Left colon (tissue), 2 donors: ENCODE results near the gene NR3C1. TPM values are rescaled to one million over a fixed set of nuclear protein-coding genes. Genes with fewer than 3 reads are reported as not detected.

Experiments
- ATAC-seq: fragments of 200-7000 bp; cut with Tn5 transposase; one replicate; pipeline ENCODE4 v1.9.1; 2020; ENCODE audit warnings: mild to moderate bottlenecking, moderate library complexity
- DNase-seq, 2 donors: peaks; one replicate each; pipeline ENCODE4 v3.0.0-alpha.2; 2020
- intact Hi-C, 2 donors: fragments of 100-400 bp; cut with DNase I in 1 of 2; cut with micrococcal nuclease in 1 of 2; formaldehyde crosslinking; loops; one replicate each; pipeline versions ENCODE4 v1.11.2 to v1.14.0; 2022; cut with DNase I, micrococcal nuclease
- total RNA-seq, 2 donors: library from RNA; stranded (reverse); fragmentation: NEBNext Ultra II Directional; extraction: Animal tissue kit (Norgen Biotek cat#: 25700); gene quantifications; one replicate each; pipeline ENCODE4 v1.2.1, GENCODE V29; 2021
- donor health status: DM: no; HTN: no; CAD: no.
- donor health status: DM: yes; HTN: yes; CAD: no.

NR3C1 gene
- total RNA-seq, 2 donors from 2014 or later = 19.9 to 26.3 TPM

DNA sequence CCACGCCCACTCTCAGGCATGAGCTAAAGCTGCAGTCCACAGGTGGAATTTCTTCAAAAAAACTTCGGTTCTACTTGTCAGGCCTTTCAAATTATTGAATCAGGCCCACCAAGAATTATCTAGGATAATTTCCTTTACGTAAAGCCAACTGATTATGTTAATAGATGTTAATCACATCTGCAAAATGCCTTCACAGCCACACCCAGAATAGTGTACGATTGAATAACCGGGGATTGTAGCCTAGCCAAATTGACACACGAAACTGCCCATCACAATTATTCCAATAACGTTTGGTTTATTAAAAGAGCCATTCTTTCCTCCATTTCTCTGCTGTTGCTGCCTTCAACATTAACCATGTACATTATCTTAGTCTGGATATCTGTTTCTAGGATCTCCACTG lies 148.7 kb downstream of the NR3C1 start:
- intact Hi-C loops = no loop called here
- ATAC-seq (no peak), DNase-seq (no peak)

DNA sequence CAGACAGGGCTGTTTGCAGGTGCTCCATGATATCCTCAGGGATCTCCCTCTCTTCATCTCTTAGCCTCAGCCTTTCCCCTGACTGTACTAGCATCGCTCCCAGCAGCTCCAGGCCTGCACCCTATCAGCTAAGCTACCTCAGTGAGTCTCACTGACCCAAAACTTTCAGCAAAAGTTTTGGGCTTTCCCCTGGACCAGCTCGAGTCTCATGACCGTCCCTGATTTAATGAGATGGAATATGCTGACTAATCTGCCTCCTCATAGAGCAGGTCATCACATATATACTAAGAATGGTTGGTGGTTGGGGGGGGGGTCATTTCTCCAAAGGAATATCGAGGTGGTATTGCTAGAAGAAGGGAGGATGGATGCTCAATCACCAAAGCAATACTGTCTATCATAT lies 151.5 kb downstream of the NR3C1 start:
- intact Hi-C loops = no loop called here
- ATAC-seq (no peak), DNase-seq (no peak)

DNA sequence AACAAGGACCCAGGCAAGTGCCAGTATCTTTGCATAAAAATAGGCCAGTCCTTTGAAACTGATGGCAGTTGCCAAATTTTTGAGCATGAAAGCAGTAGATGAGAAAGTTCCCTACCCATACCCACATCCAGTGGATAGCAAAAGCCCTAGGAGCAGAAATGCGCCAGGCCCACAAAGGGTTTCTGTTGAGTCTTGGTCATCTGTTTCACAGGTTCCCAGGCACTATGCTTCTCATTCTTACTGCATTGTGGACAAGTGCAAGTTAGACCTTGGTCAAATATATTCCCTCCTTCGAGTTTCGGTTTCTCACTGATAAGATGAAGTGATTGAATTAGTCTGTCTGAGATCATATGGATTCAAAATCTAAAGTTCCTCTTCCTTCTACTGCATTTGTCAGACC lies 152.3 kb downstream of the NR3C1 start:
- intact Hi-C loops = no loop called here
- DNase-seq (no peak), ATAC-seq (no peak)

DNA sequence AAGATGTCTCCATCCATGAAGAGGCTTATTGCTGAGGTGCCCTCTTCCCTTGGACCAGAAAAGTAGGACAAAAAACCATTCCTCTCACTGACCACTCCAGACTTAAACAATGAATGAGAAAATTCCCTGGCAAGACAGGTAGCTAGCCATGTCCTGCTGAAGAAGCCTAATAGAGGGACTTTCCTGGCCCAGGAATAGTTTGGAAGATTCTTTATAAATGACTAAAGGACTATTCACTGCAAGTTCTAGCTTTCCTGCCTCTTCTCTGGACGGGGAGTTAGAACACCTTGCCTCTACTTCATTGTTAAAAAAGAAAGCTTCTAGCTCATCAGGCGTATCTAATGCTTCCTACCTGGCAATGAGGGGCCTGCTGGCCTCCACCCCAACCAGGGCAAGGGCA lies 153.6 kb downstream of the NR3C1 start:
- ATAC-seq (no peak), DNase-seq (no peak)
- intact Hi-C loops = no loop called here

DNA sequence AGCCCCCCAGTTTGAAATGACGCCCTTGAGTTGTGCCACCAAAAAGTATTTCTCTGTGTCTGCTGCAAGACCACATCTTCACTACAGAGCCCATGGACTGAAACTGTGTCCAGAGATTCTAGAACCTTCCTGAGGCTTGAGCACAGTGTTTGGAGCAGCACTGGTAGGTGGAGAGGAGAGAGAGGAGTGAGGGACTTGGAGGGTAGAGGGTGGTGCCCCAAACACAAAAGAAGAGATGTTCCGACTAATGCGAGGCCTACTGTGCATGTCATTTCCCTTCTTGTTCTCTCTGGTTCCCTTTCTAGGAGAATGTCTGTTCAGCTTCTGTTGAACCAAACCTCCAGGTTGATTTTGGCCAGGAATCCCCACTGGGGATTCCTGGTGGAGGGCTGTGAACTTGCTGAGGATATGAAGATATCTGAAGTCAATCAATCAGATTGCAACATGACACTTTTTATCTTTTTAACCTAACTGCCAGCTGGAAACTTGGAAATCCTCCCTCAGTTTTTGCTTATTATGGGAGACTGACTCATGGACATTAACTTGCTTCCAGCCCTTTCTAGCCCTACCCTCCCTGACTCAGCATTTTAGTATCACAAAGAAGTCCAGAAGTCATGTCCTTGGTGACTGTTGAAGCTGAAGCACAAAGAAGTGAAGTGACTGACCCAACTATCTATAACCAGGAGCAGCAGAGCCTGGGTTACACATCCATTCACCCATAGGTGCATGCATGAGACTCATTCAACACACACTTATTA lies 154.5 kb downstream of the NR3C1 start:
- no peak for DNase-seq
- intact Hi-C loops = no loop called here
- no peak for ATAC-seq

DNA sequence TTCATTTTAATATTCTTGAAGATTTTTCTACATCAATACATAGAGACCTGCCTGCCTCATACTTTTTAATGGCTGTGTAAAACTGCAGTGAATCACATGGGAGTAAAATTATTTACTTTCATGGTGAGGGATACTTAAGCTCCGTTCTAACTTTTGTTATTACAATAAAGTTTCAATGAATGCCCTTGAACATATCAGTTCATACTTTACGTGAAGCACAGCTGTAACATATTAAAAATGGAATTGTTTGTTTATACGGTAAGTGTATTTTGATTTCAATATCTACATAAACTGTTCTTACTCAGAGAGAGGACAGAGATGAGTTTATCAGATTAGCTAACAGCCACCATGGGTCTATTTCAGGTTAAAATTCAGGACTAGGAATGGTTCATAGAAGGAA lies 155.1 kb downstream of the NR3C1 start:
- ATAC-seq = no peak
- intact Hi-C loops = no loop called here
- no peak for DNase-seq

DNA sequence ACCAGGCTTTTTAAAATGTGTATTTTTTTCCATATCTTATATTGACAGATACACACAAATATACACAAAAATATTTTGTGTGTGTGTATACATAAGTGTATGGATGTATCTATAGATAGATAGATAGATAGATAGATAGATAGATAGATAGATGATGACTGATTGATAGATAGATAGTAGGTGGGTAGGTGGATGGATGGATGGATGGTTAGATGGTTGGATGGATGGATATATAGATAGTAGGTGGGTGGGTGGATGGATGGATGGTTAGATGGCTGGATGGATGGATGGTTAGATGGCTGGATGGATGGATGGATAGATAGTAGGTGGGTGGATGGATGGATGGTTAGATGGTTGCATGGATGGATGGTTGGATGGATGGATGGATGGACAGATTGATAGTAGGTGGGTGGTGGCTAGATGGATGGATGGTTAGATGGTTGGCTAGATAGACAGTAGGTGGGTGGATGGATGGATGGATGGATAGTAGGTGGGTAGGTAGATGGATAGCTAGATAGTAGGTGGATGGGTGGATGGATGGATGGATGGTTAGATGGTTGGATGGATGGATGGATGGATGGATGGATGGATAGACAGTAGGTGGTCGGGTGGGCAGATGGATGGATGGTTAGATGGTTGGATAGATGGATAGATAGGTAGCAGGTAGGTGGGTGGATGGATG lies 156.2 kb downstream of the NR3C1 start:
- intact Hi-C loops = no loop called here
- DNase-seq (no peak), ATAC-seq (no peak)

DNA sequence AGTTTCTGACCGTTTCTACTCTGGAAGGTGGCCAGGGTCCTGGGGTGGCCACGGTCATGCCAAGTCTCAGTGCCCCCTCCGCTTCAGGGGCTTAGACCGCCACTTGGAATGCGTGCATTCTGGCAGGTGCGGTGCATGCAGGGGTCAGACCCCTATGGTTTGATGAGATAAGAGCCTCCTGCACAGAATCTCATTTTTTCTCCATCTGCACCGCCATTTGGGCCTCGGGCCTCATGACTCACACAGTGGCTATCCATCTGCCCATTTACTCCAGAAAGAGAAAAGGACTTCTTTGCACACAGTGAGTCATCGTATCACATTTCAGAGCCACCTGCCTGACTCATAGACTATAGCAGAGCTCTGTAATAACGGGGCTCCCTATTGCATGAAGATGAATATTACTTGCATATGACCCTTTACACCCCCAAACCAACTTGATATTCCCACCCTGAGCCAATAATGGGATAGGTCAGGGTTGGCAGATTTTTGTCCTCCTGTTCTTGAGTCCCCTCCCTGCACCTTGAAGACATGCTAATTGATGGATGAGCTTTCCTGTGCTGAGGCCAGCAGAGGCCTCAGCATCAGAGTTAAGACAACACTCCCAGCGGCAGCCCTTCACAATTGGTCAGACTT lies 157.4 kb downstream of the NR3C1 start:
- no peak for DNase-seq
- intact Hi-C loops = no loop called here
- ATAC-seq = no peak

DNA sequence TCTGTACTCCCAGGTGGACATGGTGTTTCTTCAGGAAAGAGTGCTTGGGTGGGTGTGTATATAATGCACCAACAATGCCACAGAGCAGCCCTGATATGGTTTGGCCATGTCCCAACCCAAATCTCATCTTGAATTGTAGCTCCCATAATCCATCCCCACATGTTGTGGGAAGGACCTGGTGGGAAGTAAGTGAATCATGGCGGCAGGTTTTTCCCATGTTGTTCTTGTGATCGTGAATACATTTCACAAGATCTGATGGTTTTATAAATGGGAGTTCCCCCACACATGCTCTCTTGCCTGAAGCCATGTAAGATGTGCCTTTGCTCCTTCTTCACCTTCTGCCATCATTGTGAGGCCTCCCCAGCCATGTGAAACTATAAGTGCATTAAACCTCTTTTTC lies 158.5 kb downstream of the NR3C1 start:
- no peak for DNase-seq
- no peak for ATAC-seq
- intact Hi-C loops = no loop called here

DNA sequence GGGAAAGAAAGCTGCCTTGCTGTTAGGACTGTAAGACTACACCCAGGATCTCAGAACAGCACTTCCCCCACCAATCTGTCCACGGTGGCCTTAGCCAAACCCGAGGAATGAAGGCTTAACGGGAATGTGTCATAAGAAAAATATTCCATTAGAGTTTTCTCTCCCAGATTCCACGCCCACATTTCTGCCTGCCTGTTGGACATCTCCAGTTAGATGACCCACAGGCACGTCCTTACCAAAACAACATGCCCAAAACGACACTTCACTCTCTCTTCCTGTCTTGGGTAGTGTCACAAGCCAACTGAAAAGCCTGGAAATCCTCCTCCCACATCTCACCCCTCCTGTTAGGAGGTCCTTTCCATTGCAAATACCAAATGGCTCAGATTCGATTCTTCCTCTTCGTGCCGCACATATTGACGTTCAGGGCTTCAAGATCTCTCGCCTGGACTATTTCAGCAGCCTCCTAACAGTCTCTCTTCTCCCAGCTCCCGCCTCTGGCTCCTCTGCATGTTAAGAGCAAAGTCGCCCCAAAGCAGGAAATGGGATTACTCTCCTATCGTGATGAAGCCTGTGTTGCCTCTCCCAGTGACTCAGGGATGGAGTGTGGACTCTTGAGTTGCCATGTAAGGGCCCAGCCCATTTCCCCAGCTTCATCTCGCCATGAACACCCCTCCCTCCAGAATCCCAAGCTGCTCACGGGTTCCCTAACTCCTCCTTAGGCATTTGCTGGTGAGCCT lies 159.3 kb downstream of the NR3C1 start:
- ATAC-seq (no peak), DNase-seq (peak in 1 of 2 donors; percentile 35)
- intact Hi-C loops = no loop called here

DNA sequence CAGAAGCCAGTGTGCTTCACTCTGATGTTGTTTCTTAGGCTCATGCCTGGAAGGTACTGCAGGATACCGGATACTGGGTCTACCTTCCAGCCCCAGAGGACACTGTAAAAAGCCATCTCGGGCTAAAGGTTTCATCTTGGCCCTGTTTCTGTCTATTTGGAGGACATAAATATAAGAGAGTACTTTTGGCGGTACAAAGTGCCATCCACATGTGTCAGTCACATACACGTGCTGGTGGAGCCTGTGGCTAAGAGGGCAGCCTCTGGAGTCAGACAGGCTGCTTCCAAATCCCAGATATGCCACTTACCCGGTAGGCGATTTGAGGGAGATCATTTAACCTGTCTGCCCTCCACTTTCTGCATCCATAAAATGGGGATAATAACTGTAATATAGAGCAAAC lies 160.4 kb downstream of the NR3C1 start:
- ATAC-seq = no peak
- intact Hi-C loops = no loop called here
- no peak for DNase-seq

DNA sequence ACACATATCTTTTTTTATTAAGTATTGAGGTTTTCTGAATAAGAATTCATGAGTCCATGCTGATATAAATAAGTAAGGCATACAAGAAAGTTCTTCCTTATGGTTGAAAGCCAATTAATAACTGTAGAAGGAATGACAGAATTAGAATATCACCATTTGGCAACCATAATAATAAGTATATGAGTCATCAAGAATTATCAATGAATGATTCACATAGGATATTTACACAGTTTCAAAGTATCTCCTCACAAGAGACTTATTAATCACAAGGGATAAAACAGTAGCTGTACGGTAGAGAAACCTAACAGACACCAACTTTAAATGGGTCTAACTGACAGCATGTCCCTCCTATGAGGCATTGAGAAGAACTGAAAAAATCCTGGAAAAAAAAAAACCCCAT lies 161.6 kb downstream of the NR3C1 start:
- DNase-seq (no peak), ATAC-seq (no peak)
- intact Hi-C loops = no loop called here

DNA sequence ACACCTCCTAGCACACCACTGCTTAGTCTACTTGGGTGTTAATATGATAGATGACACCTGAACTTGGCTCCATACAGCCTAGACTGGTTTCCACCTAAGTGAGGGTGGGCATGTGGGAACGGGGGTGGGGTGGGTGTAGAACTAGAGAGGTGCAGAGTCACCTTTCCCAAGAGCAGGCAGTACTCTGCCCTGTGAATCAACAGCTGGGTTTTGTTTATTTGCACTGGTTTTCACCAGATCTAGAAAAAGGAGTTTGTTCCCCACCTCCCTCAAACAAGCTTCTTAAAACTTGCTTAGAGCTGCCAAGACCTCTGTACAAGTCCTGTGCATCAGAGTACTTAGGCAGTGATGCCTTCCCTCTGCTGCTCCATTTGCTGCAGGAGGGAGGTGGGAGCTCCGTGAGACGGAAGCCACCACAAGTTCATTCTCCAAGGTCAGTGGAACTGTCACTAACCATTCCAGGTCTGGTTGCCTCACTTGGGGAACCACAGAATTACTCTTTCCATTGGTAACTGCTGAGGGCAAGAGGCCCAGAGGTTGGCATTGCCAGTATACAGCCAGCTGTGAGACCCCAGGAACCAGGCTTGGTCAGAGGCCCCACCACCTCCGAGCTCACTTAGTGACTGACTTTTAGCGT lies 163.5 kb downstream of the NR3C1 start:
- intact Hi-C loops = no loop called here
- DNase-seq = no peak
- no peak for ATAC-seq

DNA sequence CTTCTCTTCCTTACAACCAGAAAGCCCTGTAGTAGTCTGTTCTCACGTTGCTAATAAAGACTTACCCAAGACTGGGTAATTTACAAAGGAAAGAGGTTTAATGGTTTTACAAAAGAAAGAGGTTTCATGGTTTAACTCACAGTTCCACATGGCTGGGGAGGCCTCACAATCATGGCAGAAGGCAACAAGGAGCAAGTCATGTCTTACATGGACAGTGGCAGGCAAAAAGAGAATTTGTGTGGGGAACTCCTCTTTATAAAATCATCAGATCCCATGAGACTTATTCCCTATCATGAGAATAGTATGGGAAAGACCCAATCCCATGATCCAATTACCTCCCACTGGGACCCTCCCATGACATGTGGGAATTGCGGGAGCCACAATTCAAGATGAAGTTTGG lies 164.9 kb downstream of the NR3C1 start:
- DNase-seq = no peak
- intact Hi-C loops = no loop called here

DNA sequence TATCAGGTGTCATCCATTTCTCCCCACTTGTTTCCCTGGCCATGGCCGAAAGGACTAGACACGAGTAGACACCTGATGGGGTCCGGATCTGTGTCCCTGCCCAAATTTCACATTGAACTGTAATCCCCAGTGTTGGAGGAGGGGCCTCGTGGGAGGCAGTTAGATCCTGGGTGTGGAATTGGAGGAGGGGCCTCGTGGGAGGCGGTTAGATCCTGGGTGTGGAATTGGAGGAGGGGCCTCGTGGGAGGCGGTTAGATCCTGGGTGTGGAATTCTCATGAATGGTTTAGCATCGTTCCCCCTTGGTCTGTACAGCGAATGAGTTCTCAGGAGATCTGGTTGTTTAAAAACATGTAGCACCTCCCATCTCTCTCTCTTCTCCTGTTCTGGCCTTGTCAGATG lies 165.8 kb downstream of the NR3C1 start:
- ATAC-seq (no peak), DNase-seq (no peak)
- intact Hi-C loops = no loop called here

More for the DNA sequence above, 164.9 kb downstream of the NR3C1 start:
- no peak for ATAC-seq

DNA sequence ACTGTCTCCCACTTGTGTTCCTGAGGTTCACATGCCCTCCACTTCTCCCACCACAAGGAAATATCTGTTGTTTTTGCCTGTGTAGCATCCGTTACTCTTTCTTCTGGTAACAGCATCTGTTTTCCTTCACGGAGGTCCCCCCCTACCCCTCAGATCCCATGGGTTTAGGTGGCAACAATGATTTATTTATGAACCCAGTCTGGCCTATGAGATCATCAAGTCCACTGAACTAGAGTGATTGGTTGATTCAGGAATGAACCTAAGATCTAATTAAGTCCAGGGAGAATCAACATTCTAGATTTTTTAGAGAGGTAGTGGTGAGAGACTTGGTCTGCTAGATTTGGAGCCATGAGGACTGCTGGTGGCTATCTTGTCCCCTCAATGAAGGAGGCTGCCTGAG lies 166.8 kb downstream of the NR3C1 start:
- DNase-seq (no peak), ATAC-seq (no peak)
- intact Hi-C loops = no loop called here

DNA sequence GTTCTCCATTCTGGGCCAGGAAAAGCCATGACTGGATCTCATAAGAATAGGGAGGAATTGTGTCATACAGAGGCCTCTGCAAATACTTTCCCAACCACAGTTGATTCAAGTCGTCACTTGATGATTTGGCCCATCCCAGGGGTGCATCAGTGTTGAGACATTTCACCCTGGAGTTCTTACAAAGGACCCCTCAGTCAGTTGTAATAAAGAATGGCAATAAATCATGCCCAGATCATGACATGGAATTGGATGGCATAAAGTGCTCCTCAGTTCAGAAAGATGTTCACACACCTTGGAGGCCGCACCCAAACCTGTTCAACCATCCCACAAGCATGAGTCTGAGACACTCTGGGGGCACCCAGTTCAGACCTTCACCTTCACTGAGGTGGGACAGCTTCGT lies 168.1 kb downstream of the NR3C1 start:
- DNase-seq (no peak), ATAC-seq (no peak)
- intact Hi-C loops = no loop called here

DNA sequence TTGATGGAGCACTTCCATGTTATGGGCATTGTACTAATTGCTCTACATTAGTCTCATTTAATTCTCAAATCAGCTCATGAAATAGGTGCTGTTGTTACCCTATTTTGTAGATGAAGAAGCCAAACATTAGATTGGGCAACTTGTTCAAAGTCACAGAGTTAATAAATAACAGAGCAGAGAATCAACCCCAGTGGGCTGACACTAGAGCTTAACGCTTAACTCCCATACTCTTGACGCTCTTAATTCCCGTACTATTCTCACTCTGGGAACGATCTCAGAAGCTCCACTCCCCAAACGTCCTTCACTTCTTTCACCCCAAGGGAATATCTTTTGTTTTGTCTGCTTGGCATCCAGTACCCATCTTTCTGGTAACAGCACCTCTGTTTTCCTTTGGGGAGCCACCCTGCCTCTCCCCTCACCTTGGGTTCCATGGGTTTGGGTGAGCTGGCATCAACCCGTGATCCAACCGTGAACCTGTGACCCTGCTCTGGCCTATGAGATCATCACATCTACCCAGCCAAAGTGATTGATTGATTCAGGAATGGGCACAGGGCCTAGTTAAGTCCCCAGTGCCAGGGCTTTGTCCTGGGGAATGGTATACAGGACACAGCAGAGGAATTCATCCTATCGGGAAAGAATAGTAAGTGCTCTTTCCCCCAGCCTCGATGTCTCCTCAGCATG lies 169.2 kb downstream of the NR3C1 start:
- intact Hi-C loops = no loop called here
- DNase-seq (no peak), ATAC-seq (no peak)

DNA sequence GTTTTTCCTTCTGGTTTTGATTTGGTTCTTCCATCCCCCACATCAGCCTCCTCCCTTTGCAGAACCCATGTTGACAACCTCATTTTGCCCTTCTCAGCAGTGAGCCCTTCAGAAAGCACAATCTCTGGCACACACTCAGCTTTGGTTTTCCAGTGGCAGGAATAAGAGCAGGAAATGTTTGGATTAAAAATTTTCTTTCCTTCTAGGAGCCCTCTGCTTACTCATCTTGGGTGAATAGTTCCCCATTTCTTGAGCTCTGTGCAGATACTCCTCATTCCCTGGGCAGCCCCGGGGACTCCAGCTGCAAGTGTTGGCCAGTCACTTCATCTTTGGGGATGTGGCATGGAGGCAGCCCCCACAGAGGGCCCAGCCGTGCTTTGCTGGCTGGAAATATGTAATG lies 170.5 kb downstream of the NR3C1 start:
- DNase-seq (no peak), ATAC-seq (no peak)

More for the DNA sequence above, 170.5 kb downstream of the NR3C1 start:
- intact Hi-C loops = no loop called here
